ENCODE data around the gene PVRIG.
"Not testable (repeated sequence)": the region's sequence is repeated elsewhere in the genome, so short reads cannot be mapped to it uniquely, and the experiment has no call there.

Gene PVRIG

DNA sequence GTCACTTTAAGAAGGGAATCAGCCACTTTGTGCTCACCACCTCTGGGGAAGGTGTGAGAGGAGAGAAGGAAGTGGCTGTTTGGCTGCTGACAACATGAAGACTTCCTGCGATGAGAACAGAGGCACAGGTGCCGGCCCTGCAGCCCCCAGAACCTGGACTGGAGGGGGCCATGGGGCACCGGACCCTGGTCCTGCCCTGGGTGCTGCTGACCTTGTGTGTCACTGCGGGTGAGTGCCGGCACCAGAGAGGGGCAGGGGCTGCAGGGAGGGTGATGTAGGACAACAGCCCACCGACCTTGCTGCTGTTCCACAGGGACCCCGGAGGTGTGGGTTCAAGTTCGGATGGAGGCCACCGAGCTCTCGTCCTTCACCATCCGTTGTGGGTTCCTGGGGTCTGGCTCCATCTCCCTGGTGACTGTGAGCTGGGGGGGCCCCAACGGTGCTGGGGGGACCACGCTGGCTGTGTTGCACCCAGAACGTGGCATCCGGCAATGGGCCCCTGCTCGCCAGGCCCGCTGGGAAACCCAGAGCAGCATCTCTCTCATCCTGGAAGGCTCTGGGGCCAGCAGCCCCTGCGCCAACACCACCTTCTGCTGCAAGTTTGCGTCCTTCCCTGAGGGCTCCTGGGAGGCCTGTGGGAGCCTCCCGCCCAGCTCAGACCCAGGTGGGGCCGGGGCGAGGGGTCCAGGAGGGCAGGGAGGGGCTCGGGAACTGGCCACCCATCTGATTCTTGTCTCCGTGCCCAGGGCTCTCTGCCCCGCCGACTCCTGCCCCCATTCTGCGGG, at the start of gene PVRIG:
PVRIG (plus strand) TSS at position 149 of the 785 bp plus-strand sequence; CDS start at position 171, 22 bp downstream.
- DNase-seq = not testable (repeated sequence)

GRCh38 chr7:100170101-100170897, 49.5 kb upstream of the PVRIG start:
- DNase-seq = no peak

- DNase-seq = no peak
These were observed 48.6 kb upstream of the PVRIG start for GRCh38 chr7:100171087-100171681.

DNA sequence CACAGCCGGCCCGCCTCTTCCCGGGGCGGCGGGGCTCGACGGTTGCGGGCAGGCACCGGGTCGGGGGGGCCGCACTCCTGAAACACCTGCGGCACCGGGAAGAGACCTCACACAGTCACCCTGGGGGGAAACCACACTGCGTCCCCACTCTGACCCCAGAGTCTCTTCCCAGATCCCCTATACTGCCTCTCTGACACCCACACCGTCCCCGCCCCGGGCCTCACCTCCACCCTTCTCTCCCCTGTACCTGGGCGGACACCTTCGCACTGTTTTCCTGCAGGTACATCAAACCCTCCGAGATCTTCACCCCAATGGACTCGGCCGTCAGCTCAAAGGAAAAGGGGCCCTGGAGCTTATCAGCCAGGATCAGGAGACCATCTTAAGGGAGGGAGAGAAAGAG, 47.9 kb upstream of the PVRIG start:
- no peak for DNase-seq

- no peak for DNase-seq
These were observed 45.8 kb upstream of the PVRIG start for GRCh38 chr7:100173806-100174495.

DNA sequence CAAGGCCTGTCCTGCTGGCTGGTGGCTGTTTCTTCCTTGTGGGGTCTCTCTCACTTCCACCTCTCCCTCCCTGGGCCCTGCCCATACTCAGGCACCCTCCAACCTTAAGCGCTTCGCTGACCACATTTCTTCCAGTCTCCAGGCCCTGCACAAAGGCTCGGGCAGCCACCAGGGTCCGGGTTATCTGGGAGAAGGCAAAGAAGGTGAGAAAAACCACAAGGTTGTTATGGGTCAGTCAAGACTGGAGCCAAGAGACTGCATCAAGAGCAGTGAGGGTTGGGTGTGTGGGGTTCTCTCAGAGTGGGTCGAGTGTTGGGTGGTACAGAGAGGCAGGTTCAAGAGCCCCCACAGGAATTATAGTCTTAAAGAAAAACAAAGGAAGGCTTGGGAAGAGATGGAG, 45.2 kb upstream of the PVRIG start:
- no peak for DNase-seq

DNA sequence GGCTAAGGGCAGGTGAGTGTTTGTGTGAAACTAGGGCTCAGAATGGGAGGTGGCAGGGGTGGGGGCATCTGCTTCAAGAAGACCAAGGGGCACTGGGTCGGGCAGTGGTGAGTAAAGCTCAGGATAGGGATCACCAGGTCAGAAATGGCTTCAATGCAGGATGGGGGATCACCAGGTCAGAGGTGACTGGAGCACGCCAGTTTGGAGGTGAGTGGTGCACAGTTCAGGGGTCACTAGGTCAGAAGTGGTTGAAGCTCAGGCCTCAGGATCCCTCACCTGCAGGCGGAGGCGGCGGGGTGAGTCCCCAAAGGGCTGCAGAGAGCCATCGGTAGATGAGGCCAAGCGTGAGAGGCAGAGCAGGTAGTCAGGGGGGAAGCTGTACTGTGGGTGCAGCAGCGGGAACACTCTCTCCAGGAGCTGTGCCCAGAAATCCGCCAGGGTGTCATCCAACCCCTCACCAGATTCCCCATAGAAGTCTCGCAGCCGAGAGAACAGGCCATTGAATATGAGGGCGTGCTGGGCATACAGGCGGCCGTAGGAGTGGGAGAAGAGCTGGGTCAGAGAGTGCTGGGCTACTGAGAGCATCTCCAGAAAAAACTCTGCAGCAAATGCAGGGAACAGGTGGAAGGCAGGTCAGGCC, 44.3 kb upstream of the PVRIG start:
- DNase-seq = no peak

GRCh38 chr7:100176096-100177044, 43.4 kb upstream of the PVRIG start:
- no peak for DNase-seq

DNA sequence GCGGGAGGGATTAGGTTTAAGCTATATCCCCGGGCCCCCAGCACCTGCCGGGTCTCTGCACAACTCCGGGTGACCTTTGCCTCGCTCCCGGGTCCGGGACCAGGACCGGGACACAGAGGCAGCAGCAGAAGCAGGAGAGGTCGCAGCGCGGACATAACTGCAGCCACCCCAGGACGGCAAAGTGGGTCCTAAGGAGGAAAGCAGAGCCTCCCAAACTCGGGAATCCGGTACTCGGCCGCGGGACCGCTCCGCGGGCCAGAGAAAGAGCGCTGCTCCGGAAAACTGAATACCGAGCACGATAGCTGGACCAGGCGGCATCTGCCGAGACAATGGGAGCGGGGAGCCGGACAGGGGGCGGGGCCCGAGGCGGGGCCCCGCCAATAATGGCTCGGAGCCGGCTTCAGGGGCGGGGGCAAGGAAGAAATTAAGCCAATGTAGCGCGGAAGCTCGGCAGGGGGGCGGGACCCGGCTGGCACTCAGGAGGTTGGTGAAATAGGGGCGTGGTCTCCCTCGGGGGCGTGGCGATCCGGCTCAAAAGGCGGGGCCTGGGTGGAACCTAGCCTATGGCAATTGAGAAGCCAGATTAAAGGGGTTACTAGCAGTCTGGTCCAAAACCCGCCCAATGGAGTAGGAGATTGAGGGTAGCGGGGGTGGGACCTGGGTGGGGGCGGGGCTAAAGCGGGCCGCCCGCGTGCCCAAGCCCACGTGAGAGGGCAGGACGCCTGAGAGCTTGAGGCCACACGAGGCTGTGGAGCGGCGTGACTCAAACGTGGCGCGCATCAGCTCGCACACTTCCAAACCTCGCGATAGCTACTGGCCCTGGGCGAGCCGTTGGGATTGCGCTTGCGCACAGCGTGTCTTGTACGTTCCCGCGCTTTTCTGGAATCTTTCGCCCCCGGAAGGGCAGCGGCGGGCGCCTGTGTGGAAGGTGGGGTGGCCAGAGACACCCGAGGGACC, 42.4 kb upstream of the PVRIG start, which contains the start of the genes GPC2 and STAG3:
GPC2 (minus strand) TSS at position 337 of the 957 bp plus-strand sequence; CDS start at position 155, 182 bp downstream.
STAG3 (plus strand) TSS at position 874 of the 957 bp plus-strand sequence. CDS start 2,639 bp downstream, outside the sequence.
- DNase-seq = peak; percentile 97

- not testable (repeated sequence) for DNase-seq
These were observed 39.7 kb upstream of the PVRIG start for GRCh38 chr7:100180084-100180483.

DNA sequence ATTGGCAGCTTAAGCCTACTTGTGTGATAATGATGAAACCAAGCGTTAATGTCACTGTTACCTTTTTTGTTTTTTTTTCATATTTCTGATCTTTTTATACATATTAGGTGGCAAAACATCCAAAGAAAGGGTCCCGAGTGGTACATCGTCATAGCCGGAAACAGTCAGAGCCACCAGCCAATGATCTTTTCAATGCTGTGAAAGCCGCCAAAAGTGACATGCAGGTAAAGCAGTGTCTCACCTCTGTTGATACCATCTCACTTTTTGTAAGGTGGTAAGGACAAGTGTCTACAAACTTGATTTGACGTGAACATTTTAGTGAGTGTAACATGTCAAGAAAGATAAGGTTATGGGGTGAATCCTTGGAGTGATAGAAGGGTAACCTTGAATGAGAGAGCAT, 37.1 kb upstream of the PVRIG start:
- DNase-seq = not testable (repeated sequence)

DNA sequence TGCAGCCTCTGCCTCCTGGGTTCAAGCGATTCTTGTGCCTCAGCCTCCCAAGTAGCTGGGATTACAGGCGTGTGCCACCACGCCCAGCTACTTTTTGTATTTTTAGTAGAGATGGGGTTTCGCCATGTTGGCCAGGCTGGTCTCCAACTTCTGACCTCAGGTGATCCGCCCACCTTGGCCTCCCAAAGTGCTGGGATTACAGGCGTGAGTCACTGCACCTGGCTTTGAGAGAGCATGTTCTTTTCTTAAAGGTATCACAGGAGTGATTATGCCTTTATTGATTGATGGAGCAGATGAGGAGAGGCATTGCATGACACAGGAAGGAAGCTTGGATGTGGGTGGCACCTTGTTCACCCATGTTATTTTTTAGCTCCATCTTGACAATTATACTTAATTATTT, 36.7 kb upstream of the PVRIG start:
- DNase-seq = not testable (repeated sequence)

DNA sequence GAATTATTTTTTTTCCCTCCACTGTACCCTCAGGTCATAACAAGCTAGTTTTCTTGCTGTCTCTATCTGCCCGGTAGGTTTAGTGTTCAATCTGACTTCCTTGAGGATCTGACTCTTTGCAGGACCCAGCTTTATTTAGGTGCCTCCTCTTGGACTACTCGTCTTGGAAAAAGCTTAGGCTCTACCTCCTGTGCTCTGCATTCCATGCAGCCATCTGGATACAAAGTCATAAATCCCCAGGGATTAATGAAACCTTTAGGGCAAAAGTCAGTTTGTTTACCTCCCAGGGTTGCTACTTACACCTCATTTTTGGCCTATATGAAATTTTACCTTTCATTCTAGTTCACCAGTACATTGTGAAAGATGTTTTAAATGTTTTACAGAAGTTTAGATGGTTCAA, 34.0 kb upstream of the PVRIG start:
- DNase-seq = no peak

DNA sequence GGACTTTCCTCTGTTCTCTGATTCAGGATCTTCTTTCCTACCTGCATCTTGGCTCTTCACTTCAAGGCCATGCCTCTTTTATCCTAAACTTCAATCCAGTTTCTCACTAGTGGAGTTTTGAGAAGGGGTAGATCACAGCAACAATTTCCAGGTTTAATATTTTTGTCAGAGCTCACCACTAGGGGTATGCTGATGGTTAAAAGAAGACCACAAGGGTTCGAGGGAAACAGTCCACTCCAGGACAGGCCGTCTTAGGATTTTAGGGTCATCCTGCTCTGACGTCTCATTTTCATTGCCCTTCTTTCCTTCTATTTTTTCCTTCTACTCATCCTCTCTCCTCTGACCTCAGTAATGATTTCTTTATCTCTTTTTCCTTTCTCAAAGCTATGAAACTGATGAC, 30.7 kb upstream of the PVRIG start:
- no peak for DNase-seq

DNA sequence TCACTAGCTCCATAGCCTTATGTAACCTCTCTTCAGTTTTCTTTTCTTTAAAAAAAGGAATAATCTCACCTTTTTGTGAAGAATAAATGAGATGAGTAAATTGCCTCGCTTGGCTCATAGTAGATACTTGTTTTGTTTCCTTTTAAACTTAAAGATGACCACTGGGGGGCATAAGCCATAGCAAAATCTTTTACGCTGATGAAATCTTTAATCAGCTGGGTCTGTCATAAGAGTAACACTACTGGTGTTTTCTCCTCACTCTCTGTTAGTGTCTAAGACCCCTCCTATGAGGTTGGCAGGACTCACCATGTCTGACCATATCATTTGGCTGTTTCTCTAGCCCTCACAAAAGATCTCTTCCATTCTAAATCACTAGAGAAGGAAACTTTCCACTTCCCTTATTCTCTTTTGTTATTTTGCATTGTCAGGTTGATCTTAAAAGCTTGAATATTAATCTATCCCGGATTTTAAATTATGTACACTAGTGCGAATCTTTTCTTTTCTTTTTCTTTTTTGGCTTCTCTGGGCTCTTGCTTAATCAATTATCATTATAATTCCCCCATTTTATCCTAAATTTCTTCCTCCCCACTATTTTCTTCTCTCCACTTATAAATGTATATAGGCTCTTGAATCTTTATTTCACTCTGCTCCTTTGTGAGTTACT, 29.6 kb upstream of the PVRIG start:
- no peak for DNase-seq

- DNase-seq = no peak
These were observed 28.0 kb upstream of the PVRIG start for GRCh38 chr7:100191775-100192174.

- not testable (repeated sequence) for DNase-seq
These were observed 27.4 kb upstream of the PVRIG start for GRCh38 chr7:100192281-100192862.

- DNase-seq = no peak
These were observed 26.8 kb upstream of the PVRIG start for GRCh38 chr7:100192969-100193368.

DNA sequence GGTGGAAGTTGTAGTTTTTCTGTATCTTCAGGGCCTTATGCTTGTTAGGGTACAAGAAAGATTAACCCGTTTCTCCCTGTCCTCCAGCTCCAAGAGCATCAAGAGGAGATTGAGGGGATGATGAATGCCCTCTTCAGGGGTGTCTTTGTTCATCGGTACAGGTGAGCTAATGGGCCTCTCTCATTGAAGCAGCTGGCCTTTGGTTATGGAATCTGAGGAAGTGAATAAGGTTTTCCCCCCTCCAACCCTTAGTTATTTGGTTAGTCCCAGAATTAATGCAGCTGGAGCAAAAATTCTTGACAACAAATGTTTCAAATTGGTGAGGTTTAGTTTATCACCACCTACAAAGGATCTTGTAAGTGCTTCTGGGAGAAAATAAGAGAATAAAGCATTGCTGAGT, 24.5 kb upstream of the PVRIG start:
- no peak for DNase-seq

Measured in NCI-H1694 treated with DMSO at 0.1 percent for 48 hours (cell line).